Lung (tissue), 12 donors: ENCODE measurements around the gene ASTE1. TPM values are rescaled to one million over a fixed set of nuclear protein-coding genes. Genes with fewer than 3 reads are reported as not detected.

ENCODE experiments used
- ATAC-seq: fragments of 200-7000 bp; cut with Tn5 transposase; one replicate; pipeline ENCODE4 v1.9.1; 2020; ENCODE audit warnings: moderate number of reproducible peaks; ENCODE audit not compliant: insufficient read depth, low FRiP score
- DNase-seq, 3 donors: peaks; one replicate each; pipeline ENCODE4 v3.0.0-alpha.2; 2013 to 2017
- H3K27ac ChIP-seq, 2 donors: one replicate each; pipeline ENCODE4 v1.5.1; 2013; ENCODE audit warnings: mild to moderate bottlenecking in 2 of 2, moderate library complexity in 2 of 2, control low read depth in 1 of 2, inconsistent platforms in 1 of 2, low read depth in 1 of 2, low read length in 1 of 2
- H3K27me3 ChIP-seq, 3 donors: one replicate each; pipeline ENCODE4 v1.5.1; 2013; ENCODE audit warnings: low read length in 2 of 3; ENCODE audit not compliant: control insufficient read depth in 3 of 3, insufficient read depth in 3 of 3
- H3K36me3 ChIP-seq, 4 donors: one replicate each; pipeline ENCODE4 v1.5.1; 2013; ENCODE audit warnings: low read length in 4 of 4, mild to moderate bottlenecking in 1 of 4, moderate library complexity in 1 of 4; ENCODE audit not compliant: control insufficient read depth in 4 of 4, insufficient read depth in 4 of 4
- H3K4me1 ChIP-seq, 5 donors: one replicate each; pipeline ENCODE4 v1.5.1; 2013; ENCODE audit warnings: low read length in 5 of 5, mild to moderate bottlenecking in 2 of 5, moderate library complexity in 1 of 5; ENCODE audit not compliant: control insufficient read depth in 5 of 5, insufficient read depth in 5 of 5
- H3K4me3 ChIP-seq: one replicate; pipeline ENCODE4 v1.5.1; 2013; ENCODE audit warnings: mild to moderate bottlenecking, control low read depth, moderate library complexity
- H3K9ac ChIP-seq, 2 donors: one replicate each; pipeline ENCODE4 v1.5.1; 2013; ENCODE audit warnings: low read length in 2 of 2, control low read depth in 1 of 2; ENCODE audit not compliant: insufficient read depth in 1 of 2
- H3K9me3 ChIP-seq, 4 donors: one replicate each; pipeline ENCODE4 v1.5.1; 2013; ENCODE audit warnings: low read length in 3 of 4, mild to moderate bottlenecking in 1 of 4, moderate library complexity in 1 of 4; ENCODE audit not compliant: control insufficient read depth in 4 of 4, insufficient read depth in 3 of 4
- CTCF ChIP-seq: IDR thresholded peaks from 2 replicates; pipeline ENCODE4 v1.5.1; 2012; ENCODE audit warnings: mild to moderate bottlenecking; ENCODE audit errors: control extremely low read depth, extremely low read depth
- WGBS, 2 donors: extraction: QIAGEN DNeasy Blood & Tissue Kit; methylation state at CpG; one replicate each; pipeline ENCODE4 v1.1.7; 2013; 5-methylcytosine and 5-hydroxymethylcytosine counted together
- polyA plus RNA-seq, 2 donors: library from polyadenylated mRNA; stranded (reverse); fragments of 200-250 nt; gene quantifications; one replicate each; pipeline ENCODE4 v1.2.1, GENCODE V29; 2013
- total RNA-seq, 2 donors: library from RNA; depleted of rRNA in 1 of 2; stranded (reverse); fragments of >200 nt in 1 of 2; gene quantifications; one replicate each; pipeline ENCODE4 v1.2.1, GENCODE V29; 2014 to 2021
- donor health status: control.
- donor health status: control.
- donor health status: Bipolar disorder and iron deficiency.
- donor health status: healthy.
- donor health status: DM: yes; HTN: yes; CAD: no.

Gene ASTE1
- total and polyA plus RNA-seq, 4 donors, result 2.3 to 7.2 (median 4.9) TPM

- DNase-seq (no peak), ATAC-seq (no peak)
- no peaks in the 10 kb centered on the region for H3K27me3 ChIP-seq
- H3K4me3 ChIP-seq, result no peak overlapping the region
- H3K9ac ChIP-seq, result no peak overlapping the region
- TF ChIP-seq CTCF, result no peak
- H3K9me3 ChIP-seq, result no peaks in the 10 kb centered on the region
- no peak overlapping the region for H3K27ac ChIP-seq
- no peaks in the 10 kb centered on the region for H3K4me1 ChIP-seq
- peaks cover 0 to 12% (median 9%) of the 10 kb centered on the region in 4 donors for H3K36me3 ChIP-seq
- 93 to 95% methylated on average over 5 of the region's 5 CpGs for WGBS, 2 donors
Measured at GRCh38 chr3:130991126-130991525, 35.5 kb downstream of the ASTE1 start.

GRCh38 chr3:130990282-130990681, 36.3 kb downstream of the ASTE1 start:
- no peak for TF ChIP-seq CTCF
- no peak for DNase-seq
- Histone ChIP-seq H3K27me3 (no peaks in the 10 kb centered on the region), H3K9me3 (no peaks in the 10 kb centered on the region), H3K4me3 (no peak overlapping the region), H3K27ac (no peak overlapping the region), H3K4me1 (no peaks in the 10 kb centered on the region), H3K9ac (no peak overlapping the region), H3K36me3 (peaks cover 0 to 12% (median 9%) of the 10 kb centered on the region in 4 donors)
- WGBS, 2 donors, result 60 to 78% methylated on average over 5 of the region's 5 CpGs
- ATAC-seq, result no peak

- H3K4me1 ChIP-seq, result no peaks in the 10 kb centered on the region
- H3K4me3 ChIP-seq, result no peak overlapping the region
- ATAC-seq, result no peak
- no peak overlapping the region for H3K9ac ChIP-seq
- DNase-seq, result no peak
- H3K9me3 ChIP-seq, result no peaks in the 10 kb centered on the region
- H3K27me3 ChIP-seq, result no peaks in the 10 kb centered on the region
- H3K36me3 ChIP-seq, result peaks cover 5 to 19% (median 8%) of the 10 kb centered on the region in 4 donors
- no peak for TF ChIP-seq CTCF
- no peak overlapping the region for H3K27ac ChIP-seq
- WGBS, 2 donors, result 88 to 91% methylated on average over 2 of the region's 2 CpGs
Measured at GRCh38 chr3:130981469-130981868, 45.2 kb downstream of the ASTE1 start.

- DNase-seq, result no peak
- no peaks in the 10 kb centered on the region for H3K9me3 ChIP-seq
- peaks cover 0 to 3% (median 0%) of the 10 kb centered on the region in 5 donors for H3K4me1 ChIP-seq
- H3K27ac ChIP-seq, result no peak overlapping the region
- no peak overlapping the region for H3K4me3 ChIP-seq
- WGBS, 2 donors, result 97% methylated on average over 2 of the region's 2 CpGs
- TF ChIP-seq CTCF, result no peak
- ATAC-seq, result no peak
- H3K27me3 ChIP-seq, result no peaks in the 10 kb centered on the region
- peaks cover 10 to 18% (median 12%) of the 10 kb centered on the region in 4 donors for H3K36me3 ChIP-seq
- H3K9ac ChIP-seq, result no peak overlapping the region
Measured at GRCh38 chr3:130979117-130979516, 47.5 kb downstream of the ASTE1 start.
